GM23248 (cell line): ENCODE results near the gene LAMB2. TPM values are rescaled to one million over a fixed set of nuclear protein-coding genes. Genes with fewer than 3 reads are reported as not detected.

Experiments
- DNase-seq: peaks from one replicate; pipeline ENCODE4 v3.0.0-alpha.2; 2015
- H2AFZ ChIP-seq: fragments of 200-600 bp; sonication (generic); 2 replicates; pipeline ENCODE4 v1.6.1; 2016; ENCODE audit warnings: antibody characterized with exemption
- H3F3A ChIP-seq: fragments of 200-600 bp; sonication (generic); 2 replicates; pipeline ENCODE4 v1.6.1; 2016; ENCODE audit warnings: mild to moderate bottlenecking, antibody characterized with exemption, mixed run types; ENCODE audit not compliant: insufficient read depth
- H3K27ac ChIP-seq: fragments of 200-600 bp; sonication (generic); 2 replicates; pipeline ENCODE4 v1.5.1; 2016; ENCODE audit warnings: mild to moderate bottlenecking
- H3K27me3 ChIP-seq: fragments of 200-600 bp; sonication (generic); replicated peaks from 2 replicates; pipeline ENCODE4 v1.6.1; 2016; ENCODE audit warnings: mild to moderate bottlenecking; ENCODE audit not compliant: insufficient read depth
- H3K36me3 ChIP-seq: fragments of 200-600 bp; sonication (generic); 2 replicates; pipeline ENCODE4 v1.6.1; 2016; ENCODE audit warnings: low read depth, mild to moderate bottlenecking
- H3K4me1 ChIP-seq: fragments of 200-600 bp; sonication (generic); 2 replicates; pipeline ENCODE4 v1.6.1; 2016; ENCODE audit warnings: mild to moderate bottlenecking; ENCODE audit not compliant: insufficient read depth
- H3K4me2 ChIP-seq: fragments of 200-600 bp; sonication (generic); one replicate; pipeline ENCODE4 v1.6.1; 2016; ENCODE audit warnings: mild to moderate bottlenecking; ENCODE audit not compliant: unreplicated experiment
- H3K4me3 ChIP-seq: fragments of 200-600 bp; sonication (generic); 2 replicates; pipeline ENCODE4 v1.5.1; 2016; ENCODE audit warnings: mild to moderate bottlenecking
- H3K79me2 ChIP-seq: fragments of 200-600 bp; sonication (generic); 2 replicates; pipeline ENCODE4 v1.6.1; 2016; ENCODE audit warnings: mild to moderate bottlenecking; ENCODE audit not compliant: insufficient read depth
- H3K9ac ChIP-seq: fragments of 200-600 bp; sonication (generic); 2 replicates; pipeline ENCODE4 v1.6.1; 2016; ENCODE audit warnings: mild to moderate bottlenecking
- H3K9me2 ChIP-seq: fragments of 200-600 bp; sonication (generic); 2 replicates; pipeline ENCODE4 v1.6.1; 2016; ENCODE audit warnings: mixed run types, mild to moderate bottlenecking, moderate library complexity; ENCODE audit not compliant: insufficient read depth
- H3K9me3 ChIP-seq: fragments of 200-600 bp; sonication (generic); one replicate; pipeline ENCODE4 v1.6.1; 2017; ENCODE audit warnings: low read depth
- H4K20me1 ChIP-seq: fragments of 200-600 bp; sonication (generic); 2 replicates; pipeline ENCODE4 v1.6.0; 2016; ENCODE audit not compliant: insufficient read depth
- EZH2 ChIP-seq: fragments of 200-600 bp; sonication (generic); IDR thresholded peaks from 2 replicates; pipeline ENCODE4 v1.6.1; 2018; ENCODE audit warnings: antibody characterized with exemption, mild to moderate bottlenecking; ENCODE audit not compliant: insufficient read depth, poor library complexity, severe bottlenecking
- EZH2phosphoT487 ChIP-seq: fragments of 200-600 bp; sonication (generic); IDR thresholded peaks from 2 replicates; pipeline ENCODE4 v1.6.1; 2018; ENCODE audit warnings: antibody characterized with exemption, moderate library complexity, mild to moderate bottlenecking, low read depth; ENCODE audit not compliant: insufficient read depth
- WGBS, 2 experiments: methylation state at CpG; one replicate each; pipeline ENCODE4 v1.1.6; 2015 to 2017; ENCODE audit warnings: low lambda C conversion rate in 2 of 2, low coverage in 1 of 2; ENCODE audit errors: missing lambda C conversion rate in 2 of 2; 5-methylcytosine and 5-hydroxymethylcytosine counted together
- in situ Hi-C: fragments of 300-500 bp; cut with MboI; formaldehyde crosslinking; loops from 2 replicates; pipeline ENCODE4 v1.15.0; 2020
- polyA plus RNA-seq: library from polyadenylated mRNA; unstranded; fragments of >200 nt; fragmentation: Nextera tagmentation; extraction: Ambion mirVana; gene quantifications from 2 replicates; pipeline ENCODE4 v1.2.1, GENCODE V29; 2016
- total RNA-seq: library from RNA; depleted of rRNA; stranded (reverse); fragments of >200 nt; shearing (Covaris generic); gene quantifications from 2 replicates; pipeline ENCODE4 v1.2.3, GENCODE V29; 2014

The LAMB2 gene
- total and polyA plus RNA-seq, 2 experiments from 2014 or later, result 539 to 894 TPM

DNA sequence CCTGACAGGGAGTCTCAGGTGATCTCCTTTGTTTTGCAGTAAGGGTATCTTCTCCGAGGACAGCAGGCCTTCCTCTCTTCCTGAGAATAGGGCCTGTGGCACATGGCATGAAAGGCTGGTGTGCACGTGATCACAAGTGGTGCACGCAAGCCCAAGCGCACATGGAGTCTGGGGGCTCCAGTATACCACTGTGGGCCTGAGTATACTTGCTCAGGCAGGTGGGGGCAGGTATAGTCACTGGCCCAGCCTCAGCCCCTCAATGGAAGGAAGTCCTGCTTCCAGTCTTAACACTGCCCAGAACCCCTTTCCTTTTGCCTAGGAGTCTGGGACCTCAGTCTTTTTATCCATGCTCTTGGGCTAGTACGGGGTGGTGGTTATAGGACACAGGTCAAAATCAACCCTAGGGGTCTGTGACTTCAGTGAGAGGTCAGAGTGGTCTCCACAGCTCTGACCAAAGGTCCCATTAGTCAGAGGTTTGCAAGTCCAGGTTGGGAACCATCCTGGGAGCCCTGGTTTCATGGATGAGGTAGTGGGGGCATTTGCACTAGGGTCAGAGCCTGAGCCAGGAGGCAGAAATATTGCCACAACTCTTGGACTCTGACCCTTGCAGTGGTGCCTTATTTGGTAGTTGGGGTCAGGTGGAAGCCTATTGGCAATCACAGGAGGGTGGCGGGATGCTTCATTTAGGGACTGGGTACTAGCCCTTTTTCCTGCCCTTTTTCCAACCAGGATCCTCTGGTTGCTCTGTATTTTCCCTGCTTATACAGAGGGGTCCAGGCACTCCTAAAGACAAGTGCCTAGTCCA is 34.1 kb upstream of the LAMB2 start:
- in situ Hi-C loops, result loop anchor here (25.0 kb wide), 1 partner anchor 270 kb away; the partner anchor contains the start of gene NICN1
- WGBS, 2 experiments, result 91 to 97% methylated on average over 6 of the region's 6 CpGs
- Histone ChIP-seq H3K4me2 (peak overlapping the region; percentile 74), H3K36me3 (no peaks in the 10 kb centered on the region; the same call in 1 of the 2 replicates), H3K9me2 (no peaks in the 10 kb centered on the region), H2AFZ (peak overlapping the region; percentile 100), H3K79me2 (peaks cover 47% of the 10 kb centered on the region), H3K4me3 (peak overlapping the region; percentile 94), H3K27ac (no peak overlapping the region), H3K9me3 (no peaks in the 10 kb centered on the region), H4K20me1 (no peaks in the 10 kb centered on the region), H3K4me1 (peaks cover 11% of the 10 kb centered on the region), H3K27me3 (no peaks in the 10 kb centered on the region), H3F3A (no peaks in the 10 kb centered on the region), H3K9ac (peak overlapping the region; percentile 94; the same call in 1 of the 2 replicates)
- TF ChIP-seq EZH2 (no peak), EZH2phosphoT487 (no peak)
- DNase-seq, result no peak

DNA sequence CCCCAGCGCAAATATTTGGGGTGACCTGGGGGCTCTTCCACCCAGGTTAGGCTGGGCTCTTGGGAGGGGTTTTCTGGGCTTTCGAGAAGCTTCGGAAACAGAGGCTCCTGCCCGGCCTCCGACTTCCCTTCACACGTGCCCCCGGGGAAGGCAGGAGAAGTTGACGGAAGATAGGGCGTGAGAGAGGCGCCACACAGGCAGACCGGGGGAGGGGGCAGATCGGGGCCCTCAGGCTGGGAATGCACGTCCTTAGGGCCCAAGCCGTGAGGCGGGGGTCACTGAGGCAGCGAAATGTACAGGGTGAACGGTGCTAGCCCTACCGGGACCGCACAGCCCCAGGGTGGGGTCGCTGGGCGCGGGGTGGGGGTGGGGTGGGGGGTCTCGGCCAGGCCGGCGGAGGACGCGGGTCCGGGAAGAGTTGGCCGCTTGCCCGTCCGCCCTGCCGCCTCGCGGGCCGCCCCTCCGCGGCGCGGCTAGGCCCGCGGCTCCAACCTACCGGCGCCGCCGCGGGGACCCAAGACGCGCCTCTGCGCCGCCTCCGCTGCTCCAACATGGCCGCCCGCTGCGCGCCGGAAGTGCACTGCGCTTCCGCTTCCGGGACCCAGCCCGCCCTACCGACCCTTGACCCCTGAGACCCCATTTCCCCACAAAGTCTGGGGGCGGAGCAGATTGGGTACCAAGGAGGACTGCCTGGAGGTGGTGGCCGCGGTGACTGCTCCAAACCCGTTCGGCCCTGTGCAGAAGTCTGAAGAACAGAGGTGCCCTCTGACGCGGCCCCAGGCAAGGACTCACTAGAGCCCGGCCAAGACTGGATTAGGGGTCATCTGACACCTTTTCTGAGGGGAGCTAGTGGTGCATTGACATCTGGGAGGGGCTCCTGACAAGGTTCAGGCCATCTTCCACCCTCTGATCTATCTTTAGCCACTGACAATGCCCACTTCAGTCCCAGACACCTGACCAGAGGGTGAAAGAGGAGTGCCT is 33.2 kb upstream of the LAMB2 start, which contains the start of gene CCDC71:
Gene CCDC71 (minus strand): TSS at position 561 of the 981 bp plus-strand sequence. CDS start 2,123 bp downstream, outside the sequence.
- no peaks in the 10 kb centered on the region for H3K9me2 ChIP-seq
- peak within 1 kb of the TSS; percentile 100 for H2AFZ ChIP-seq
- peaks cover 39% of the 10 kb centered on the region for H3K79me2 ChIP-seq
- H3K27ac ChIP-seq, result peak within 1 kb of the TSS; percentile 48
- DNase-seq, result peak; percentile 88
- 3 to 5% methylated on average over 51 to 54 of the region's 69 CpGs for WGBS, 2 experiments
- peaks cover 11% of the 10 kb centered on the region for H3K4me1 ChIP-seq
- no peaks in the 10 kb centered on the region for H4K20me1 ChIP-seq
- H3F3A ChIP-seq, result no peaks in the 10 kb centered on the region
- H3K4me2 ChIP-seq, result peak within 1 kb of the TSS; percentile 99
- TF ChIP-seq EZH2phosphoT487, result no peak
- TF ChIP-seq EZH2, result no peak
- no peaks in the 10 kb centered on the region for H3K27me3 ChIP-seq
- no peaks in the 10 kb centered on the region for H3K9me3 ChIP-seq
- peak within 1 kb of the TSS; percentile 94 for H3K9ac ChIP-seq
- in situ Hi-C loops, result loop anchor here (25.0 kb wide), 1 partner anchor 271 kb away; the partner anchor contains the start of gene NICN1
- peak within 1 kb of the TSS; percentile 94 for H3K4me3 ChIP-seq
- H3K36me3 ChIP-seq, result no peaks in the 10 kb centered on the region; the same call in 1 of the 2 replicates

DNA sequence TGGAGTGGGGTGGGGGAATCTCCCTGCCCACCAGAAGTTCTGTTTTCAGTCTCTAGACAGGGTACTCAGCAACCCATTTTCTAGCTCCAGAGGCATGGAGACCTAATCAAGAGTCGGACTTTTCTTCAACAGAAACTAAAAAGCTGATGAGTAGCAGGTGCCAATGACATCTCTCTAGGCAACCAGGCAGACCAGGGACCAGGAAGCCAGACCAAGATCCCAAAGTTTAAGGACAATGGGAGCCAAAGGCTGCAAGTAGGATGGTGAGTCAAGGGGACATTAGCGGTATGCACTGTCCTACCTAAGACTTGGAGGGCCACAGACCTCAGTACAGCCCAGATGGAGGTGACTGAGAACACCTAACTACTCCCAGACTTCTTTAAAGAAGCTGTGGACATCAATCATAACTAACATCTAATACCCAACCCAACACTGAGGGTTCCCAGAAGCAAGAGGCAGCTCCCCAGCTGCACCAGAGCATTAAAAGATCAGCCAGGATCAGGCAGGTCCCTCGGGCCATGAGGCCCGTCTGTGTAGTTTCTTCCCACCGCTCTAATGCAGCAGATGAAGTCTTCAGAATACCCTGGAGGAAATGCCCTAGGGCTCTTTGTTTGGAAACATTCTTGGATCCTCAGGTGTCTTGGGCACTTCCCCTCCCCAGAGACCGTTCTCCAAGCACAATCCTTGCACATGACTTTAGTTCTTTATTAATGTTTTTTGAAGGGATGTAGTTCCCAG is 32.3 kb upstream of the LAMB2 start:
- Histone ChIP-seq H3K4me3 (peak overlapping the region; percentile 94), H3K27ac (peak overlapping the region; percentile 48), H4K20me1 (no peaks in the 10 kb centered on the region), H3K4me1 (peaks cover 6% of the 10 kb centered on the region), H3F3A (no peaks in the 10 kb centered on the region), H3K4me2 (peak overlapping the region; percentile 99), H3K79me2 (peaks cover 39% of the 10 kb centered on the region), H3K9me2 (no peaks in the 10 kb centered on the region), H3K9ac (peak overlapping the region; percentile 94), H2AFZ (no peak overlapping the region), H3K36me3 (no peaks in the 10 kb centered on the region; the same call in 1 of the 2 replicates), H3K9me3 (no peaks in the 10 kb centered on the region), H3K27me3 (no peaks in the 10 kb centered on the region)
- peak; percentile 32 for DNase-seq
- in situ Hi-C loops, result loop anchor here (25.0 kb wide), 1 partner anchor 272 kb away; the partner anchor contains the start of gene NICN1
- WGBS, 2 experiments, result 26 to 29% methylated on average over 6 of the region's 6 CpGs
- no peak for TF ChIP-seq EZH2
